ENCODE measurements around the gene HEBP1. TPM values are rescaled to one million over a fixed set of nuclear protein-coding genes. Genes with fewer than 3 reads are reported as not detected.

HEBP1 gene
- total RNA-seq, 1 experiment from 2014 or later, result 22.2 TPM

GRCh38 chr12:13032164-13032563, 32.1 kb upstream of the HEBP1 start:
- no peak overlapping the region for H3T11ph ChIP-seq (ENCODE audit: low read length)
- no peak overlapping the region for H3K9ac ChIP-seq (ENCODE audit: extremely low read depth, insufficient read length, low read length)
- no peak overlapping the region for H3K18ac ChIP-seq (ENCODE audit: insufficient read length, low read depth, low read length)
- no peak overlapping the region for H3K4ac ChIP-seq (ENCODE audit: low read depth, low read length)
- DNase-seq, result no peak
- Mint-ChIP-seq H3K36me3 (ENCODE audit: insufficient read depth in 1 of 3, low read depth in 3 of 3) (no peaks in the 10 kb centered on the region), H3K27me3 (ENCODE audit: low read depth) (no peaks in the 10 kb centered on the region), H3K27ac (no peak overlapping the region), H3K4me3 (no peak overlapping the region), H3K9me3 (no peaks in the 10 kb centered on the region), H3K4me1 (peaks cover 3 to 20% of the 10 kb centered on the region in 2 experiments; a peak in 3 of 4 replicates)
- no peaks in the 10 kb centered on the region for H4K20me1 ChIP-seq (ENCODE audit: control insufficient read depth, insufficient read depth, insufficient read length)
- no peaks in the 10 kb centered on the region for H3K23me2 ChIP-seq (ENCODE audit: insufficient read length, low read depth, low read length, poor library complexity, severe bottlenecking)
- no peak for TF ChIP-seq CTCF (conservative IDR thresholded peaks at IDR 0.05)
- H3K27ac ChIP-seq (ENCODE audit: insufficient read length, low read depth, low read length), result no peak overlapping the region
- no peak overlapping the region for H2BK15ac ChIP-seq (ENCODE audit: low read depth, low read length)
- H3K79me1 ChIP-seq (ENCODE audit: insufficient read depth, low read depth, low read length, poor library complexity, severe bottlenecking), result no peaks in the 10 kb centered on the region
- H4K91ac ChIP-seq (ENCODE audit: insufficient read length, low read depth, low read length), result no peak overlapping the region
- H2AFZ ChIP-seq (ENCODE audit: low read length), result no peak overlapping the region
- no peak overlapping the region for H3K56ac ChIP-seq (ENCODE audit: insufficient read length, low read depth, low read length)
- H3K14ac ChIP-seq (ENCODE audit: insufficient read depth, low read length), result no peak overlapping the region
- H2AK5ac ChIP-seq (ENCODE audit: insufficient read length, low read length), result no peak overlapping the region
- no peaks in the 10 kb centered on the region for H3K27me3 ChIP-seq (ENCODE audit: insufficient read depth, low read length)
- no peaks in the 10 kb centered on the region for H3K9me3 ChIP-seq (ENCODE audit: control insufficient read depth, low read depth, low read length)
- H4K5ac ChIP-seq (ENCODE audit: insufficient read length, low read depth, low read length), result no peak overlapping the region
- no peak overlapping the region for H2BK20ac ChIP-seq (ENCODE audit: low read depth, low read length, poor library complexity, severe bottlenecking)
- WGBS (ENCODE audit: extremely low coverage, insufficient read length, low lambda C conversion rate), result no CpG with 5 or more reads among the region's 2 CpGs
- no peak overlapping the region for H2BK5ac ChIP-seq (ENCODE audit: insufficient read length, low read length)
- H3K4me1 ChIP-seq (ENCODE audit: insufficient read depth, low read length), result peaks cover 6% of the 10 kb centered on the region
- no peak overlapping the region for H3K4me2 ChIP-seq (ENCODE audit: insufficient read depth, insufficient read length, low read length)
- H4K8ac ChIP-seq (replicated peaks; ENCODE audit: insufficient read length, low read depth, low read length), result no peak overlapping the region
- H3K79me2 ChIP-seq (ENCODE audit: insufficient read depth, low read length), result no peaks in the 10 kb centered on the region
- H2BK12ac ChIP-seq (ENCODE audit: insufficient read length, low read depth, low read length), result no peak overlapping the region
- H2BK120ac ChIP-seq (ENCODE audit: low read depth, low read length, poor library complexity, severe bottlenecking), result no peak overlapping the region
- H3K23ac ChIP-seq (ENCODE audit: insufficient read length, low read depth, low read length), result no peak overlapping the region

Data from H9 (cell line).